NT2/D1 (cell line): ENCODE results near the gene PCED1B.
"Not testable (repeated sequence)": the region's sequence is repeated elsewhere in the genome, so short reads cannot be mapped to it uniquely, and the experiment has no call there.

Experiments
- DNase-seq: peaks from one replicate; pipeline ENCODE4 v3.0.0-alpha.2; 2011; ENCODE audit warnings: low read depth, low spot score
- H3K27me3 ChIP-seq: 2 replicates; pipeline ENCODE4 v1.6.0; 2011; ENCODE audit warnings: mild to moderate bottlenecking; ENCODE audit not compliant: insufficient read length, insufficient read depth
- H3K36me3 ChIP-seq: 2 replicates; pipeline ENCODE4 v1.6.1; 2011; ENCODE audit warnings: mild to moderate bottlenecking, low read length, mixed read lengths; ENCODE audit not compliant: insufficient read depth, insufficient read length
- H3K4me1 ChIP-seq: 2 replicates; pipeline ENCODE4 v1.5.1; 2011; ENCODE audit not compliant: insufficient read depth, insufficient read length
- H3K4me3 ChIP-seq: 2 replicates; pipeline ENCODE4 v1.5.1; 2011; ENCODE audit warnings: low read depth; ENCODE audit not compliant: insufficient read length
- H3K9ac ChIP-seq: 2 replicates; pipeline ENCODE4 v1.6.0; 2011; ENCODE audit warnings: low read depth; ENCODE audit not compliant: insufficient read length
- H3K9me3 ChIP-seq: 2 replicates; pipeline ENCODE4 v1.5.1; 2011; ENCODE audit warnings: mild to moderate bottlenecking, low read length; ENCODE audit not compliant: insufficient read depth
- SUZ12 ChIP-seq: IDR thresholded peaks from 2 replicates; pipeline ENCODE4 v1.6.1; 2011; ENCODE audit not compliant: insufficient read length, insufficient read depth; ENCODE audit errors: extremely low read depth
- YY1 ChIP-seq: IDR thresholded peaks from 2 replicates; pipeline ENCODE4 v1.6.1; 2011; ENCODE audit not compliant: insufficient read length, insufficient read depth
- ZNF274 ChIP-seq: IDR thresholded peaks from 2 replicates; pipeline ENCODE4 v1.6.1; 2011; ENCODE audit warnings: mild to moderate bottlenecking, low read depth, low read length

The PCED1B gene

GRCh38 chr12:47214001-47214619, 134.7 kb downstream of the PCED1B start:
- no peaks in the 10 kb centered on the region for H3K9me3 ChIP-seq
- H3K9ac ChIP-seq = no peak overlapping the region
- no peak for TF ChIP-seq YY1
- no peak for TF ChIP-seq SUZ12
- no peak for TF ChIP-seq ZNF274
- no peaks in the 10 kb centered on the region for H3K36me3 ChIP-seq
- no peaks in the 10 kb centered on the region for H3K4me1 ChIP-seq
- no peak overlapping the region for H3K4me3 ChIP-seq
- no peak for DNase-seq
- H3K27me3 ChIP-seq = no peaks in the 10 kb centered on the region

DNA sequence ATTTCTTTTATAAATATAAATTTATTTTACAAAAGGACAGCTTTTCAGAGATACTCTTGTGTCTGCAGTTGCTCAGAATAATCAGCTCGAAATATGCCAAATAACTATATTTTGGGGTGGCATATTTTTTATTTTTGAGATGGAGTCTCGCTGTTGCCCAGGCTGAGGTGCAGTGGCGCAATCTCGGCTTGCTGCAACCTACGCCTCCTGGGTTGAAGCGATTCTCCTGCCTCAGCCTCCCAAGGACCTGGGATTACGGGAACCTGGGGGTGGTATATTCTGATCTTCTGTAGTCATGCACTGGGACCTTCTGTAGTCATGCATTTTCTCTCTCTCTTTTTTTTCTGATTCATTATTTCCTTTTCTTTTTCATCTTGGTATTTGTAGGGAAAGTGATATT, 135.3 kb downstream of the PCED1B start:
- no peak overlapping the region for H3K9ac ChIP-seq
- no peak overlapping the region for H3K4me3 ChIP-seq
- H3K4me1 ChIP-seq = no peaks in the 10 kb centered on the region
- no peak for DNase-seq
- TF ChIP-seq SUZ12 = no peak
- no peak for TF ChIP-seq ZNF274
- TF ChIP-seq YY1 = no peak
- no peaks in the 10 kb centered on the region for H3K27me3 ChIP-seq
- no peaks in the 10 kb centered on the region for H3K9me3 ChIP-seq
- no peaks in the 10 kb centered on the region for H3K36me3 ChIP-seq

DNA sequence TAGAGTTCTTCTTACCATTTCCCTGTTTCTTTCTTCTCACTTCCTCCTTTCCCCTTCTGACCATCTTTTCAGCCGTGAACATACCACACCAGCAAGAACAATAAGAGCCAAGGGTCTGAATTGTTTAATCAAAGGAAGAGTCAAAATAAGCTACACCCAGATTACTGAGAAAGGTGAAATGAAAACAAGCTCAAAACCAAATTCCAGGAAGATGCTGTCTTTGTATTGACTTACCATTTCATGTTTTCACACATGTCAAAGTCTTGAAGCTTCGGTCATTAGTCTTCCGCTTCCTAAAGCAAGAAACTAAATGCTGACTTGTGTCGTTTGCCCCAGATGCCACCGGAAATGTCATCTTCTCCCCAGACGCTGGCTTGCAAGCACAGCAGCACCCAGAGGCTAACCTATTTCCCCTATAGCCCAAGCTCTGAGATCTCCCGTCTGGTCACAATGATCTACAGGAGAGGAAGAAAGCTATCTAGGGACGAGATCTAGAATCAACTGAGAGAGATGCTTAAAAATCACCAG, 136.8 kb downstream of the PCED1B start:
- no peaks in the 10 kb centered on the region for H3K36me3 ChIP-seq
- no peak for DNase-seq
- H3K27me3 ChIP-seq = no peaks in the 10 kb centered on the region
- no peaks in the 10 kb centered on the region for H3K4me1 ChIP-seq
- no peak overlapping the region for H3K9ac ChIP-seq
- TF ChIP-seq YY1 (no peak), SUZ12 (no peak), ZNF274 (no peak)
- no peak overlapping the region for H3K4me3 ChIP-seq
- no peaks in the 10 kb centered on the region for H3K9me3 ChIP-seq

GRCh38 chr12:47217595-47217869, 138.1 kb downstream of the PCED1B start:
- not testable (repeated sequence) for DNase-seq, H3K27me3 ChIP-seq, H3K4me3 ChIP-seq, H3K9ac ChIP-seq, H3K4me1 ChIP-seq, H3K9me3 ChIP-seq, H3K36me3 ChIP-seq

GRCh38 chr12:47218191-47218654, 138.8 kb downstream of the PCED1B start:
- no peak for TF ChIP-seq SUZ12
- no peak for TF ChIP-seq YY1
- no peak for TF ChIP-seq ZNF274
- no peak overlapping the region for H3K9ac ChIP-seq
- H3K9me3 ChIP-seq = no peaks in the 10 kb centered on the region
- no peaks in the 10 kb centered on the region for H3K36me3 ChIP-seq
- no peaks in the 10 kb centered on the region for H3K4me1 ChIP-seq
- no peak overlapping the region for H3K4me3 ChIP-seq
- no peak for DNase-seq
- no peaks in the 10 kb centered on the region for H3K27me3 ChIP-seq

DNA sequence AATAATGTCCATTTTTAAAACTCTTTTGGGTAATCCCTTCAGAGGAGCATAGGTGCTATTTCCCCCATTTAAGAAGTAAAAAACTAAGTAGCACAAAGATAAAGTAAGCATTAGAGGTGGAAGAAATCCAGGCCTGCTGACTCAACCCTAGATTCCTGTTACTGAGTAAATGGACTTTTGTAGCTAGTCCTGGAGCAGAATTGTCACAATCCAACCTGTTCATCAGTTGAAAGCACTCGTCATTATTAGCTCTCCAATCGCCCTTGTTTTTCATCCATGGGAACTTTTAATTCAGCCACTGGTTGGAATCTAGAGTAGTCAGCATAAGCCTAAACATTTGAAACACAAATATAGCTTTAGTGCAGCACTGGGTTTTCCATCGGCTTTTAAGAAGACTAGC, 139.8 kb downstream of the PCED1B start:
- Histone ChIP-seq H3K9me3 (no peaks in the 10 kb centered on the region), H3K9ac (no peak overlapping the region), H3K4me1 (no peaks in the 10 kb centered on the region), H3K4me3 (no peak overlapping the region), H3K27me3 (no peaks in the 10 kb centered on the region), H3K36me3 (no peaks in the 10 kb centered on the region)
- TF ChIP-seq SUZ12 (no peak), ZNF274 (no peak), YY1 (no peak)
- no peak for DNase-seq

GRCh38 chr12:47221256-47222023, 142.0 kb downstream of the PCED1B start:
- H3K9ac ChIP-seq = no peak overlapping the region
- H3K4me3 ChIP-seq = no peak overlapping the region
- no peaks in the 10 kb centered on the region for H3K4me1 ChIP-seq
- no peaks in the 10 kb centered on the region for H3K36me3 ChIP-seq
- TF ChIP-seq YY1 (no peak), SUZ12 (no peak), ZNF274 (no peak)
- DNase-seq = no peak
- H3K27me3 ChIP-seq = no peaks in the 10 kb centered on the region
- H3K9me3 ChIP-seq = no peaks in the 10 kb centered on the region
